HEK293 (cell line): ENCODE results near the gene SERPINB13.

ENCODE experiments used
- KLF10 ChIP-seq: fragments of 450-650 bp; IDR thresholded peaks from 2 replicates; pipeline ENCODE4 v1.5.1; 2018; ENCODE audit warnings: missing biosample characterization, mild to moderate bottlenecking, missing genetic modification characterization
- ZNF24 ChIP-seq: fragments of 450-650 bp; formaldehyde crosslinking; IDR thresholded peaks from 2 replicates; pipeline ENCODE4 v1.5.1; 2016; ENCODE audit warnings: missing biosample characterization, missing genetic modification characterization
- ZNF660 ChIP-seq: fragments of 450-650 bp; IDR thresholded peaks from 2 replicates; pipeline ENCODE4 v1.5.1; 2018; ENCODE audit warnings: missing biosample characterization, mild to moderate bottlenecking, missing genetic modification characterization
- ZNF704 ChIP-seq: fragments of 450-650 bp; formaldehyde crosslinking; IDR thresholded peaks from 2 replicates; pipeline ENCODE4 v1.5.1; 2016; ENCODE audit warnings: missing biosample characterization, missing genetic modification characterization
- TF ChIP-seq, protein P1 (sequence below): fragments of 450-650 bp; formaldehyde crosslinking; IDR thresholded peaks from 2 replicates; pipeline ENCODE4 v1.5.1; 2016; ENCODE audit warnings: missing biosample characterization, missing genetic modification characterization

GRCh38 chr18:63579616-63580015 lies 7.5 kb upstream of the SERPINB13 start:
- TF ChIP-seq ZNF24 (tag by site-specific recombination) (no peak), ZNF660 (tag by site-specific recombination) (no peak), KLF10 (no peak), ZNF704 (tag by site-specific recombination) (no peak)
- TF ChIP-seq, protein P1, sequence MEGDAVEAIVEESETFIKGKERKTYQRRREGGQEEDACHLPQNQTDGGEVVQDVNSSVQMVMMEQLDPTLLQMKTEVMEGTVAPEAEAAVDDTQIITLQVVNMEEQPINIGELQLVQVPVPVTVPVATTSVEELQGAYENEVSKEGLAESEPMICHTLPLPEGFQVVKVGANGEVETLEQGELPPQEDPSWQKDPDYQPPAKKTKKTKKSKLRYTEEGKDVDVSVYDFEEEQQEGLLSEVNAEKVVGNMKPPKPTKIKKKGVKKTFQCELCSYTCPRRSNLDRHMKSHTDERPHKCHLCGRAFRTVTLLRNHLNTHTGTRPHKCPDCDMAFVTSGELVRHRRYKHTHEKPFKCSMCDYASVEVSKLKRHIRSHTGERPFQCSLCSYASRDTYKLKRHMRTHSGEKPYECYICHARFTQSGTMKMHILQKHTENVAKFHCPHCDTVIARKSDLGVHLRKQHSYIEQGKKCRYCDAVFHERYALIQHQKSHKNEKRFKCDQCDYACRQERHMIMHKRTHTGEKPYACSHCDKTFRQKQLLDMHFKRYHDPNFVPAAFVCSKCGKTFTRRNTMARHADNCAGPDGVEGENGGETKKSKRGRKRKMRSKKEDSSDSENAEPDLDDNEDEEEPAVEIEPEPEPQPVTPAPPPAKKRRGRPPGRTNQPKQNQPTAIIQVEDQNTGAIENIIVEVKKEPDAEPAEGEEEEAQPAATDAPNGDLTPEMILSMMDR (tag by site-specific recombination) = no peak
